GM12878 (cell line): ENCODE results near the gene ARHGAP26. TPM values are rescaled to one million over a fixed set of nuclear protein-coding genes. Genes with fewer than 3 reads are reported as not detected.

ENCODE experiments used
- BACH1 ChIP-seq: fragments of 450-650 bp; IDR thresholded peaks from 2 replicates; pipeline ENCODE4 v1.6.1; 2017; ENCODE audit warnings: mild to moderate bottlenecking, borderline replicate concordance
- FOXM1 ChIP-seq: IDR thresholded peaks from 2 replicates; pipeline ENCODE4 v1.6.1; 2012; ENCODE audit warnings: low read depth, mild to moderate bottlenecking, inconsistent platforms, low read length, moderate library complexity
- SREBF1 ChIP-seq: IDR thresholded peaks from 2 replicates; pipeline ENCODE4 v1.6.1; 2012; ENCODE audit warnings: mild to moderate bottlenecking, low read length
- ZNF207 ChIP-seq: fragments of 450-650 bp; IDR thresholded peaks from 2 replicates; pipeline ENCODE4 v1.6.1; 2014; ENCODE audit warnings: antibody characterized with exemption, mild to moderate bottlenecking, borderline replicate concordance
- polyA plus RNA-seq, 11 experiments: library from polyadenylated mRNA; depleted of rRNA in 4 of 11; unstranded in 6 of 11; stranded (reverse) in 5 of 11; fragments of >200 nt; fragmentation: Nextera tagmentation in 4 of 11; fragmentation: Illumina TruSeq in 1 of 11; extraction: Ambion mirVana in 4 of 11; extraction: Trizol in 1 of 11; gene quantifications; 1 replicate in 1 of 11; 2 replicates in 10 of 11; pipeline versions ENCODE4 v1.2.1 to v1.2.3, GENCODE V29; 2011 to 2016; ENCODE audit warnings: inconsistent platforms in 2 of 11, missing spikeins in 2 of 11, low read depth in 1 of 11
- total RNA-seq, 4 experiments: library from RNA; depleted of rRNA in 3 of 4; stranded (reverse); fragments of >200 nt in 3 of 4; fragmentation: Illumina TruSeq in 1 of 4; extraction: Trizol in 1 of 4; gene quantifications; 2 replicates each; pipeline versions ENCODE4 v1.2.1 to v1.2.3, GENCODE V29; 2013 to 2021
- TF ChIP-seq, protein P1 (sequence below): fragments of 450-650 bp; IDR thresholded peaks from 2 replicates; pipeline ENCODE4 v1.6.1; 2017; ENCODE audit warnings: antibody characterized with exemption, mild to moderate bottlenecking, moderate library complexity
- TF ChIP-seq, protein P2 (sequence below): fragments of 450-650 bp; IDR thresholded peaks from 2 replicates; pipeline ENCODE4 v1.6.1; 2017; ENCODE audit warnings: borderline replicate concordance
- TF ChIP-seq, protein P3 (sequence below): IDR thresholded peaks from 2 replicates; pipeline ENCODE4 v1.6.1; 2012; ENCODE audit warnings: low read depth, low read length, improper control_type of control experiment
- TF ChIP-seq, protein P4 (sequence below): IDR thresholded peaks from 2 replicates; pipeline ENCODE4 v1.6.1; 2012; ENCODE audit warnings: mild to moderate bottlenecking, low read depth, low read length

Gene ARHGAP26
- total and polyA plus RNA-seq, 10 of the 15 experiments (the other 5 are each of a cell fraction or from before 2014, with no cell fraction given): 9.4 to 41.5 (median 19.3) TPM

DNA sequence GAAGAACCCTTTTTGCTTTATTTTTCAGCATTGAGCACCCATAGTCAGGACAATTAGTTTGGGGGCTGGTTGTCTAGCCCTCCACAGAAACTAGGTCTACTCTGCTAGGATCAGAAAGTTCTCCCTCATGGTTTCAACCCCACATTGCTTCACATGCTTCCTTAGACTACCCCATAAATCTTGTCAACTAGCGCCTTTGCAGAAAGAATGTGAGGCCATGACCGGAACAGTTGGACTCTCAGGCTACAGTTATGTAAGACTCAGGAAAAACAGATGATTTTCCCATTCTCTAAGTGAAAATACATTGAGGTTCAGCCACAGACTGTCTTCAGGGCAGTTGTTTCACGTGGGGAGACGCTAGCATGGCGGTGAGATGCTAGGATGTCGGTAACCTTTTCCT lies 377.7 kb downstream of the ARHGAP26 start (continued):
- no peak for TF ChIP-seq FOXM1
- TF ChIP-seq, protein P1, sequence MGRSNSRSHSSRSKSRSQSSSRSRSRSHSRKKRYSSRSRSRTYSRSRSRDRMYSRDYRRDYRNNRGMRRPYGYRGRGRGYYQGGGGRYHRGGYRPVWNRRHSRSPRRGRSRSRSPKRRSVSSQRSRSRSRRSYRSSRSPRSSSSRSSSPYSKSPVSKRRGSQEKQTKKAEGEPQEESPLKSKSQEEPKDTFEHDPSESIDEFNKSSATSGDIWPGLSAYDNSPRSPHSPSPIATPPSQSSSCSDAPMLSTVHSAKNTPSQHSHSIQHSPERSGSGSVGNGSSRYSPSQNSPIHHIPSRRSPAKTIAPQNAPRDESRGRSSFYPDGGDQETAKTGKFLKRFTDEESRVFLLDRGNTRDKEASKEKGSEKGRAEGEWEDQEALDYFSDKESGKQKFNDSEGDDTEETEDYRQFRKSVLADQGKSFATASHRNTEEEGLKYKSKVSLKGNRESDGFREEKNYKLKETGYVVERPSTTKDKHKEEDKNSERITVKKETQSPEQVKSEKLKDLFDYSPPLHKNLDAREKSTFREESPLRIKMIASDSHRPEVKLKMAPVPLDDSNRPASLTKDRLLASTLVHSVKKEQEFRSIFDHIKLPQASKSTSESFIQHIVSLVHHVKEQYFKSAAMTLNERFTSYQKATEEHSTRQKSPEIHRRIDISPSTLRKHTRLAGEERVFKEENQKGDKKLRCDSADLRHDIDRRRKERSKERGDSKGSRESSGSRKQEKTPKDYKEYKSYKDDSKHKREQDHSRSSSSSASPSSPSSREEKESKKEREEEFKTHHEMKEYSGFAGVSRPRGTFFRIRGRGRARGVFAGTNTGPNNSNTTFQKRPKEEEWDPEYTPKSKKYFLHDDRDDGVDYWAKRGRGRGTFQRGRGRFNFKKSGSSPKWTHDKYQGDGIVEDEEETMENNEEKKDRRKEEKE: no peak
- TF ChIP-seq, protein P2, sequence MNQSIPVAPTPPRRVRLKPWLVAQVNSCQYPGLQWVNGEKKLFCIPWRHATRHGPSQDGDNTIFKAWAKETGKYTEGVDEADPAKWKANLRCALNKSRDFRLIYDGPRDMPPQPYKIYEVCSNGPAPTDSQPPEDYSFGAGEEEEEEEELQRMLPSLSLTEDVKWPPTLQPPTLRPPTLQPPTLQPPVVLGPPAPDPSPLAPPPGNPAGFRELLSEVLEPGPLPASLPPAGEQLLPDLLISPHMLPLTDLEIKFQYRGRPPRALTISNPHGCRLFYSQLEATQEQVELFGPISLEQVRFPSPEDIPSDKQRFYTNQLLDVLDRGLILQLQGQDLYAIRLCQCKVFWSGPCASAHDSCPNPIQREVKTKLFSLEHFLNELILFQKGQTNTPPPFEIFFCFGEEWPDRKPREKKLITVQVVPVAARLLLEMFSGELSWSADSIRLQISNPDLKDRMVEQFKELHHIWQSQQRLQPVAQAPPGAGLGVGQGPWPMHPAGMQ: no peak
- TF ChIP-seq BACH1: no peak
- TF ChIP-seq, protein P3, sequence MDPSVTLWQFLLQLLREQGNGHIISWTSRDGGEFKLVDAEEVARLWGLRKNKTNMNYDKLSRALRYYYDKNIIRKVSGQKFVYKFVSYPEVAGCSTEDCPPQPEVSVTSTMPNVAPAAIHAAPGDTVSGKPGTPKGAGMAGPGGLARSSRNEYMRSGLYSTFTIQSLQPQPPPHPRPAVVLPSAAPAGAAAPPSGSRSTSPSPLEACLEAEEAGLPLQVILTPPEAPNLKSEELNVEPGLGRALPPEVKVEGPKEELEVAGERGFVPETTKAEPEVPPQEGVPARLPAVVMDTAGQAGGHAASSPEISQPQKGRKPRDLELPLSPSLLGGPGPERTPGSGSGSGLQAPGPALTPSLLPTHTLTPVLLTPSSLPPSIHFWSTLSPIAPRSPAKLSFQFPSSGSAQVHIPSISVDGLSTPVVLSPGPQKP: no peak
- TF ChIP-seq ZNF207: no peak
- TF ChIP-seq, protein P4, sequence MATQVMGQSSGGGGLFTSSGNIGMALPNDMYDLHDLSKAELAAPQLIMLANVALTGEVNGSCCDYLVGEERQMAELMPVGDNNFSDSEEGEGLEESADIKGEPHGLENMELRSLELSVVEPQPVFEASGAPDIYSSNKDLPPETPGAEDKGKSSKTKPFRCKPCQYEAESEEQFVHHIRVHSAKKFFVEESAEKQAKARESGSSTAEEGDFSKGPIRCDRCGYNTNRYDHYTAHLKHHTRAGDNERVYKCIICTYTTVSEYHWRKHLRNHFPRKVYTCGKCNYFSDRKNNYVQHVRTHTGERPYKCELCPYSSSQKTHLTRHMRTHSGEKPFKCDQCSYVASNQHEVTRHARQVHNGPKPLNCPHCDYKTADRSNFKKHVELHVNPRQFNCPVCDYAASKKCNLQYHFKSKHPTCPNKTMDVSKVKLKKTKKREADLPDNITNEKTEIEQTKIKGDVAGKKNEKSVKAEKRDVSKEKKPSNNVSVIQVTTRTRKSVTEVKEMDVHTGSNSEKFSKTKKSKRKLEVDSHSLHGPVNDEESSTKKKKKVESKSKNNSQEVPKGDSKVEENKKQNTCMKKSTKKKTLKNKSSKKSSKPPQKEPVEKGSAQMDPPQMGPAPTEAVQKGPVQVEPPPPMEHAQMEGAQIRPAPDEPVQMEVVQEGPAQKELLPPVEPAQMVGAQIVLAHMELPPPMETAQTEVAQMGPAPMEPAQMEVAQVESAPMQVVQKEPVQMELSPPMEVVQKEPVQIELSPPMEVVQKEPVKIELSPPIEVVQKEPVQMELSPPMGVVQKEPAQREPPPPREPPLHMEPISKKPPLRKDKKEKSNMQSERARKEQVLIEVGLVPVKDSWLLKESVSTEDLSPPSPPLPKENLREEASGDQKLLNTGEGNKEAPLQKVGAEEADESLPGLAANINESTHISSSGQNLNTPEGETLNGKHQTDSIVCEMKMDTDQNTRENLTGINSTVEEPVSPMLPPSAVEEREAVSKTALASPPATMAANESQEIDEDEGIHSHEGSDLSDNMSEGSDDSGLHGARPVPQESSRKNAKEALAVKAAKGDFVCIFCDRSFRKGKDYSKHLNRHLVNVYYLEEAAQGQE: no peak
- TF ChIP-seq SREBF1: no peak
- TF ChIP-seq, all 136 proteins: peak for 0
